ENCODE measurements around the gene LAMC3. TPM values are rescaled to one million over a fixed set of nuclear protein-coding genes. Genes with fewer than 3 reads are reported as not detected.

The LAMC3 gene
- total RNA-seq, 2 experiments from 2014 or later, result 0.66 to 1.7 TPM

GRCh38 chr9:131001021-131001420 lies 8.0 kb upstream of the LAMC3 start:
- POLR2A ChIA-PET, result no interaction called here
- CTCF ChIA-PET, result no interaction called here

GRCh38 chr9:131001990-131002389 lies 7.0 kb upstream of the LAMC3 start:
- intact Hi-C loops (cut with DNase I, micrococcal nuclease), result no loop called here
- H3K27ac ChIP-seq (ENCODE audit: low read depth in 1 of 2, low read length in 2 of 2), result no peak overlapping the region
- CTCF ChIA-PET, result interaction anchor here (0.5 kb wide), 1 partner anchor 154 kb away, joined by 4 read pairs; no protein-coding TSS in a partner anchor
- peaks cover 43% of the 10 kb centered on the region for H3K27me3 Mint-ChIP-seq
- POLR2A ChIA-PET, result no interaction called here
- no peaks in the 10 kb centered on the region for H3K9me3 ChIP-seq (ENCODE audit: control insufficient read depth in 1 of 2, insufficient read depth in 1 of 2, low read length in 2 of 2)
- no peak overlapping the region for H3K27ac Mint-ChIP-seq
- no peak overlapping the region for H3K4me3 ChIP-seq (ENCODE audit: low read length)
- no peaks in the 10 kb centered on the region for H3K9me3 Mint-ChIP-seq
- no peaks in the 10 kb centered on the region for H3K36me3 ChIP-seq (ENCODE audit: insufficient read depth, low read length)
- no peaks in the 10 kb centered on the region for H3K36me3 Mint-ChIP-seq (ENCODE audit: low read depth)
- H3K27me3 ChIP-seq (ENCODE audit: control insufficient read depth in 1 of 2, insufficient read depth in 2 of 2, low read length in 2 of 2), result peaks cover 7 to 12% of the 10 kb centered on the region in 2 experiments
- TF ChIP-seq CTCF (IDR thresholded peaks at IDR 0.05), result no peak
- DNase-seq (no peak), ATAC-seq (ENCODE audit: poor library complexity) (no peak)
- H3K4me1 Mint-ChIP-seq (ENCODE audit: low read depth), result no peaks in the 10 kb centered on the region
- H3K4me1 ChIP-seq (ENCODE audit: insufficient read depth, low read length), result no peaks in the 10 kb centered on the region
- no peak overlapping the region for H3K4me3 Mint-ChIP-seq

More at GRCh38 chr9:131001021-131001420, 8.0 kb upstream of the LAMC3 start:
- H3K27ac Mint-ChIP-seq, result no peak overlapping the region
- H3K4me1 Mint-ChIP-seq (ENCODE audit: low read depth), result no peaks in the 10 kb centered on the region
- Histone ChIP-seq H3K27ac (ENCODE audit: low read depth in 1 of 2, low read length in 2 of 2) (no peak overlapping the region), H3K4me3 (ENCODE audit: low read length) (no peak overlapping the region), H3K9me3 (ENCODE audit: control insufficient read depth in 1 of 2, insufficient read depth in 1 of 2, low read length in 2 of 2) (no peaks in the 10 kb centered on the region), H3K4me1 (ENCODE audit: insufficient read depth, low read length) (peaks cover 2% of the 10 kb centered on the region), H3K36me3 (ENCODE audit: insufficient read depth, low read length) (no peaks in the 10 kb centered on the region), H3K27me3 (ENCODE audit: control insufficient read depth in 1 of 2, insufficient read depth in 2 of 2, low read length in 2 of 2) (peaks cover 3 to 12% of the 10 kb centered on the region in 2 experiments)
- TF ChIP-seq CTCF (IDR thresholded peaks at IDR 0.05), result no peak
- no peaks in the 10 kb centered on the region for H3K36me3 Mint-ChIP-seq (ENCODE audit: low read depth)
- ATAC-seq (ENCODE audit: poor library complexity) (no peak), DNase-seq (no peak)
- H3K27me3 Mint-ChIP-seq, result peaks cover 38% of the 10 kb centered on the region
- H3K4me3 Mint-ChIP-seq, result no peak overlapping the region
- intact Hi-C loops (cut with DNase I, micrococcal nuclease), result no loop called here
- no peaks in the 10 kb centered on the region for H3K9me3 Mint-ChIP-seq

- peaks cover 0 to 3% of the 10 kb centered on the region in 2 experiments for H3K9me3 ChIP-seq (ENCODE audit: control insufficient read depth in 1 of 2, insufficient read depth in 1 of 2, low read length in 2 of 2)
- Mint-ChIP-seq H3K4me1 (ENCODE audit: low read depth) (no peaks in the 10 kb centered on the region), H3K27ac (no peak overlapping the region), H3K9me3 (no peaks in the 10 kb centered on the region), H3K36me3 (ENCODE audit: low read depth) (no peaks in the 10 kb centered on the region), H3K4me3 (no peak overlapping the region), H3K27me3 (peaks cover 49% of the 10 kb centered on the region)
- POLR2A ChIA-PET, result no interaction called here
- H3K36me3 ChIP-seq (ENCODE audit: insufficient read depth, low read length), result no peaks in the 10 kb centered on the region
- DNase-seq (no peak), ATAC-seq (ENCODE audit: poor library complexity) (no peak)
- CTCF ChIA-PET, result no interaction called here
- intact Hi-C loops (cut with DNase I, micrococcal nuclease), result no loop called here
- TF ChIP-seq CTCF (IDR thresholded peaks at IDR 0.05), result no peak
- H3K4me1 ChIP-seq (ENCODE audit: insufficient read depth, low read length), result peaks cover 7% of the 10 kb centered on the region
- H3K4me3 ChIP-seq (ENCODE audit: low read length), result no peak overlapping the region
- H3K27me3 ChIP-seq (ENCODE audit: control insufficient read depth in 1 of 2, insufficient read depth in 2 of 2, low read length in 2 of 2), result peaks cover 26 to 36% of the 10 kb centered on the region in 2 experiments
- H3K27ac ChIP-seq (ENCODE audit: low read depth in 1 of 2, low read length in 2 of 2), result no peak overlapping the region
These were observed 2.4 kb upstream of the LAMC3 start for GRCh38 chr9:131006601-131007000.
